ENCODE measurements around the gene ANKRD9.

ANKRD9 gene

GRCh38 chr14:102497998-102498677 lies 11.4 kb downstream of the ANKRD9 start:
- DNase-seq: no peak

- DNase-seq: no peak
Observed at GRCh38 chr14:102496958-102497744, 12.4 kb downstream of the ANKRD9 start.

DNA sequence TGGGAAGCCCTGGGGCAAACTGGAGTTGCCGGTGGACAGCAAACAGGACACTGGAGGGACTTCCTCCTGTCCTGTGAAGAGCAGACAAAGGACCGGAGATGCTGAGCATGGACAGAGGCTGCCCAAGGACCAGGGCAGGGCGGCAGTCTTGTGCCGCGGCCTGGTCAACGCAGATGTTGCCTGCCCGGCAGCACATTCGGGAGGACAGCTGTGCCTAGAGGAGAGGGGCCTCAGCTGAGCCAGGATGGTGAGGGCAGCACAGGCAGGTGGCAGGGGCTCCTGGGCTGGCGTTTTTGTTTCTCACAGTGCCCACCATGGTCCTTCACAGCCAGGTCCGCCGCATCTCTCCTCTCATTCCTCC lies 13.3 kb downstream of the ANKRD9 start:
- no peak for DNase-seq

- DNase-seq: no peak
Observed at GRCh38 chr14:102495491-102496330, 13.9 kb downstream of the ANKRD9 start.

DNA sequence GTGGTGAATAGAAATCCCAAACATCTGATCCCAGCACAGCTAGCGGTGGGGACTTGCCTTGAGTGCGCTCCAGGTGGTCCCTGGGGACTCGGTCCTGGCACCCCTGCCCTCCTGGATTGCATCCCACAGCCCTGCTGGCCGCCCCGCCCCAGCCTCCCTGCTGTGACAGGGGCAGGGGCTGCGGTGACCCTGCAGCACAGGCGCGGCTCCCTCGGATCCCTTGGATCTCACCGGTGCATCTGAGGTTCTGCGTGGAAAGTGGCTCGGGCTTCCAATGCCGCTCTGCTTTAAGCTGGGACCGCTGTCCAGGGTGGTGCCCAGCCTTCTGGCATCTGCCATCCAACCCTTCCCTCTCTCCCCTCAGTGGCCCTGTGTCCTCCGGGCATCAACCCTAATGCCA lies 16.0 kb downstream of the ANKRD9 start:
- no peak for DNase-seq

DNA sequence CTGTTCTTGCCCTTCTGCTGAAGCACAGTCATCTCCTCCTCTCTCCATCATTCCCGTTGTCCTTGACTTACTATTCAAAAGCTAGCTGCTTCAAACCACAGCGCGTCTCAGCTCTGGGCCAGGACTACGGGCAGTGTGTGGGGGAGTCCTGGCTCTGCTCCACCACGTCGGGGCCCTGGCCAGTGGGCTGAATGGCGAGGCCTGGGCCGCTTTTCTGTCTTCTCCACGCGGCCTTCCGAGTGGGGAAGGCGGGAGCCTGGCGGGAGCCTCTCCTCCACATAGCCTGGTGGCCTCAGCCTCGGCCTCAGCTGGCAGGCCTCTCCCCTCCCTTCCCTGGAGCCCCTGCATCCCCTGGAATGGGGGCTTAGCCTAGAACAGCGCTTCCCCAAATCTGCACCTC lies 16.5 kb downstream of the ANKRD9 start:
- DNase-seq: no peak

DNA sequence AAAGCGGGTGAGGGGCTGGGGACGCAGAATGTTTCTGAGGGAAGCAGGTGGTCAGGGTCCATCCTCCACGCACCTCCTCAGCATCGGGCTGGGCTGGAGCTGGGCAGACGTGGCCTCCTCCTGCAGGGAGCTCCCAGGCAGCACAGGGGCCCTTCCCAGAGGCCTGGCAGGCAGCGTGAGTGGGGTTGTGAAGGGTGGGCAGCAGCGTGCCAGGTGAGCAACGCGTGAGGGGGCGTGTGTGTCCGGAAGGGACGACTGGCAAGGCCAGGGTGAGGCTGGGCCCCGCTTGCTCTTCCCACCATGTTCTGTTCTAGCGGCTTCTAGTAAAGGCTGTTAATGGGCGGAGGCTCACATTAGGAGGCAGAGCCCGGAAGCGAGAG lies 17.1 kb downstream of the ANKRD9 start:
- no peak for DNase-seq

GRCh38 chr14:102491786-102492530 lies 17.6 kb downstream of the ANKRD9 start:
- DNase-seq: no peak

- DNase-seq: no peak
Observed at GRCh38 chr14:102491366-102491765, 18.2 kb downstream of the ANKRD9 start.

GRCh38 chr14:102490456-102490855 lies 19.1 kb downstream of the ANKRD9 start:
- DNase-seq: no peak

- DNase-seq: no peak
Observed at GRCh38 chr14:102487204-102487577, 22.4 kb downstream of the ANKRD9 start.

DNA sequence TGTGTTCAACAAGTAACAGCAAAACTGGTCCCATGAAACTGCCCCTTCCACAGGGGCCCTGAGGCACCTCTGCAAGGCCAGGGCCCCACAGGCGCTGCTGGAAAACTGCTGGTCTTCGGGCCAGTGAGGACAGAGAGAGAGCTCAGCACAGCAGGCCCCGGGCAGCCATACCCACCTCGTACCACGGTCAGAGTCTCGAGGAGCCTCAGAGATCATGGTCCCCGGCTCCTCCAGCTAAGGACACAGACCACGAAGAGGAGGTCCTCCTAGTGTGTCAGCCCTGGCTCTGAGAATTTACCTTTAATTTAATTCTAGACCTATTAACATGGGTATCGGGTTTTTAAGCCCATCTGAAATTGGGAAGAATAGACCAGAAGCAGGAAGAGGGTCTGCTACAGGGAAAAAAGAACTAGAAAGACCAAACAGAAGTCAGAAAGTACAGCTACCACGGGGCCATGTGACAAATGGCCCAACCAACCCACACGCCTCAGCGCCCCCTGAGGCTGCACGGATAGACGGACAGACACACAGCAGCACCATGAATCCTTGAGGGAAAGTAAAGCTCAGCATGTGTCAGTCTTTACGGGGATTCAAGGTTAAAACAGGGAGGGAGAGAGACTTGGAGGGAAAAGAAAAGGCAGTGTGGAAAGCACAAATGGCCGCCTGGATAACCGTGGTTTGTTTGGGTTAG lies 22.9 kb downstream of the ANKRD9 start:
- DNase-seq: no peak

- DNase-seq: no peak
Observed at GRCh38 chr14:102485693-102486512, 23.7 kb downstream of the ANKRD9 start.

- DNase-seq: no peak
Observed at GRCh38 chr14:102484316-102484715, 25.3 kb downstream of the ANKRD9 start.

DNA sequence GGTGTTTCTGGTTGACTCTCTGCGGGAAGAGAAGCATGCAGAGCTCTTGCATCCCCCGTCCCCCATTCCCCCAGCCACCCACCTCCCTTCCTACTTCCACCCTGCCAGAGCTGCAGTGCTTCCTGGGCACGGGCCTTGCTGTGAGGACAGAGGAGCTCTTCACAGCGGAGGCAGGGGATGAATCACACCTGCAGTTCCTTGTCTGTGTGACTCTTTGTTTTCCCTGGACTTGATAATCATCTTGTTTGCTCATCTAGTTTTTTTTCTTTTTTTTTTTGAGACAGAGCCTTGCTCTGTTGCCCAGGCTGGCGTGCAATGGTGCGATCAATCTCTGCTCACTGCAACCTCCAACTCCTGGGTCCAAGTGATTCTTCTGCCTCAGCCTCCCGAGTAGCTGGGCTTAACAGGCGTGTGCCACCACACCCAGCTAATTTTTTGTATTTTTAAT lies 27.8 kb downstream of the ANKRD9 start:
- DNase-seq: no peak

DNA sequence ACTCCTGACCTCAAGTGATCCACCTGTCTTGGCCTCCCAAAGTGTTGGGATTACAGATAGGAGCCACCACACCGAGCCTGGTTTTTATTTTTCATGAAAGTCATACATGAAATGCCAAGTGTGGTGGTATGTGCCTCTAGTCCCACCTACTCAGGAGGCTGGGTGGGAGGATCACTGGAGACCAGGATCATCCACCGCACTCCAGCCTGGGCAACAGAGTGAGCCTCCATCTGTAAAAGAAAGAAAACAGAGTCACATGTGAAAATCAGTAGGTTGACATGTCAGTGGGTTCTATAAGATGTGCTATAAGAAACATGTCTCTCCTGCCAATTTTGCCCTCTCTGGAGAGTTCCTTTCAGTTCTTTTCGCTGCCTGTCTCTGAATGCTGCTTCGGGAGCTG lies 28.2 kb downstream of the ANKRD9 start:
- DNase-seq: no peak

DNA sequence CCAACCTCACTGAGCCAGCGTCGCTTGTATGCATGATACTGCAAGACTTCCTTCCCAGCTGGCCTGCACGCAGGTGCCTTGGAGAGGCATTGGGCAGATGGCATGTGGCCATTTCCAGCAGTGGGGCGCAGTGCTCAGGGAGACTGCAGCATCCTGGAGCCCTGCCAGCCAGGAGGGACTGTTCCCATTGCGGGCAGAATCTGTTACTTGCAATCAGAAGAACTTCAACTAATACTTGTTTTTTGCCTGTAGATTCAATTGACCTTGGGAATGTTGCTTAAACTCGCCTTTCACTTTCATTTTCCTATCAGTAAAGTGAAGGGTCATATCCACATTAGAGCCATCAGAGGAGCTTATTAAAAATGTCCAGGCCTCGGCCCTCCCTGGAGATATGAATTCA lies 29.8 kb downstream of the ANKRD9 start:
- no peak for DNase-seq

- no peak for DNase-seq
Observed at GRCh38 chr14:102479107-102479506, 30.5 kb downstream of the ANKRD9 start.

- DNase-seq: no peak
Observed at GRCh38 chr14:102474934-102475333, 34.6 kb downstream of the ANKRD9 start.

DNA sequence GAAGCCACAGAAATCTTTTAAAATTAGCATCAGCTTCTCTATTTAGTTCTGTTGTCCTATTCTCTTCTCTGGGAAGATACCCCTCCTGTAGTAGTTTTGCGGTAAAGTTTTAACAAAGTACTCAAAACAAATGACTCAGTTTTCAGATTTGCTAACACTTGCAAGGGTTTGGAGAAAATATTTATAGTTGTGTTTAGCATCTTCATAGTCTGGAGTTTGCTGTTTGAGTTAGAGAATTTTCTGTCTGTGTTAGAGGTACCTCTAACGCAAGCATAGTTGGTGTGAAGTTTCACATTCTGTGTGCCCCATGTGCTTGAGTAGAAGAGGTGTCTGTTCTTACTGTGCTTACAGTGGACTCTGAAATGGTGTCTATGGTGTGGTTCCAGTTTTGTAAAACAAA lies 36.0 kb downstream of the ANKRD9 start:
- DNase-seq: no peak

GRCh38 chr14:102472791-102473150 lies 36.8 kb downstream of the ANKRD9 start:
- DNase-seq: no peak
